Left renal pelvis (tissue), 4 donors: ENCODE measurements around the gene CAD. TPM values are rescaled to one million over a fixed set of nuclear protein-coding genes. Genes with fewer than 3 reads are reported as not detected.

Experiments
- DNase-seq, 4 donors: peaks; one replicate each; pipeline ENCODE4 v3.0.0-alpha.2; 2013; ENCODE audit warnings: low read depth in 4 of 4, low spot score in 3 of 4
- polyA plus RNA-seq, 4 donors: library from polyadenylated mRNA; unstranded; fragments of 120-200 nt; gene quantifications; one replicate each; pipeline ENCODE4 v1.2.1, GENCODE V29; 2013; ENCODE audit not compliant: insufficient read length in 4 of 4

Gene CAD
- polyA plus RNA-seq, 4 donors, result 33.7 to 61.4 (median 43.1) TPM

DNA sequence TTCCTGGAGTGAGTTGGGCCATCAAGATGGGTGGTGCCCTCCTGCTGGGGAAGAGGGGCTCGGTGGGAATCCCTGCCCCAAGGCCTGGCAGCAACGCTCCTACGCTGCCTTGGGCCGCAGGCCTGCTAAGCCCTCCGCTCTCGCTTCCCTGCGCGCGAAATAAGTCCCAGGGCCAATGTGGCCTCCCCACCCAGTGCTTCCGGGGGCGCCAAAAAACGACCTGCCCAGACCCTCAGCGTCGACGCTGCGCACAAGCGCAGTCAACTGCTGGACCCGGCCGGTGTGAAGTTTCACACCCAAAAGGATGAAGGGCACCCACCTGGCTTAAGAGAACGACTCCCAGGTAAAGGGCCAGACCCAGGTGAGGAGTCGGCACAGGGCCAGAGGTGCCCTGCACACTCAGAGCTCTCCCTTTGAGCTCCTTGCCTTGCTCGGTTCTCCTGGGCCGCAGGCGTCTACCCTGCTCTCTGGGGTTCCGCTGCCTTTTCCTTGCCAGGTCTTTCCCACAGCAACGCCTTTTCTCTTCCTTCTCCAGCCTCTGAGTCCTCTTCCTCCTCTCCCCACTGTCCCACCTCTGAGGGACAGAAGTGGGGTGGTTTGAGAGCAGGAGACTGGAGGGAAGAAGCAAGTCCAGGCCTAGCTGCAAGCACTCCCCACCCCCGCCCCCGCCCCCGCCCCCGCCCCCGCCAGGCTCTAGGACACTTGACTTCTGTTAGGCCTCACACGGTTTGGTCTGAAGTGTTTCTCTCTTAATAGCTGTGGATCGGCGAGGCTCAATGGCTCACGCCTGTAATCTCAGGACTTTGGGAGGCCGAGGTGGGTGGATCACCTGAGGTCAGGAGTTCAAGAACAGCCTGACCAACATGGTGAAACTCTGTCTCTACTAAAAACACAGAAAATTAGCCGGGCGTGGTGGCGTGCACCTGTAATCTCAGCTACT lies 58.3 kb downstream of the CAD start, which contains the start of gene DNAJC5G:
TSS of gene DNAJC5G (plus strand) at position 223 of the 940 bp plus-strand sequence. CDS start 1,296 bp downstream, outside the sequence.
- DNase-seq, result no peak

DNA sequence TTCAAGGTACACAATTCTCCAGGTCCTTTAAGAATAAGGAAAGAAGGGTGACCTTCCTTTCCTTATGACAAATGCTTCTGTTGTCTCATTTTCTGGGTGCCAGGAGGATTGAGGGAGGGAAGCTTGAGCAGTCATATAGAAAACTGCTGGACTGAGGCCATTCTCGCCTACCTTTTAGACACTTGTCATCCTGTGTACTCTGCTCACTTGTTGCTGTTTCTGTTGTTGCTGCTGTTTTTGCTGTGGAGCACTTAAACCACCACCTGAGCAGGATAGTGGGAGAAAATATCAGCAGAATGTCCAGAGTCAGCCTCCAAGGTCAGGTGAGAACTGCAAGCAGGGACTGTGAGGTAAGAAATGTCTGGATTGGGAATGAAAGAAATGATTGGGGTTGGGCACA lies 60.8 kb downstream of the CAD start:
- DNase-seq, result no peak

DNA sequence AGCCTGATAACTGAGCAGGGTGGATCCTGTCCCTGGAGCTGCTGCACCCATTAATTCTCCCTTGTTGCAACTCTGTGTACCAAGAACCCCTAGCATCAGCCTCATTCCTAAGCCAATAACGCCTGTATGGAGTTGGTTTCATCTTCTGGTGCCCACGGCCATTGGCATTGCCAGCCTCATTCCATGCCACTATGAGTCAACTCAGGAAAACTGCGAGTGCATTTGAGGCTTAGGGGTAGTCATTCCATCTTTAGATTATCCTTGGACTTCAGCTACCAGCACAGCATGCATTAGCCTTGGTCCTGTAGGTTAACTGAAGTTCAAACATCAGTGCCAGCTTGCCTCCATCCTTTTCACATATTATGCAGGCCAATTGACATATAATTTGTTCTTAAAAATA lies 63.7 kb downstream of the CAD start:
- no peak for DNase-seq

DNA sequence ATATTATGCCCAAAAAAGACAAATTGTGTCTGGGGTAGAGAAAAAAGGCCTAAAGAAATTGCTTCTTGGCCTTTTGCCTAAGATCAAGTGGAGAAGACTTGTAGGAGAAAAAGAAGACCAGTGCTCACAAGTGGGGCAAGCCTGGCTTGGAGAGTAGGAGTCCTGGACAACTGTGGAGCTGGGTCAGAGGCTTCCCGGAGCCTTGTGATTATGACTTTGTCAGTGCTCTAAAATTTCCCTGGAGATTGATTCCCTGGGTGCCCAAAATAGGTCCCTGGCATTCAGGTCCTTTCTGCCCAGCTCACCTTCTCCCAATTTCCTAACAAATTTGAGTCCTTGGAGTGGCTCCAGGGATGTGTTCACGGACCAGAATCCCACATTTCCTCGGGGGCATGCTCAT lies 64.3 kb downstream of the CAD start:
- no peak for DNase-seq

DNA sequence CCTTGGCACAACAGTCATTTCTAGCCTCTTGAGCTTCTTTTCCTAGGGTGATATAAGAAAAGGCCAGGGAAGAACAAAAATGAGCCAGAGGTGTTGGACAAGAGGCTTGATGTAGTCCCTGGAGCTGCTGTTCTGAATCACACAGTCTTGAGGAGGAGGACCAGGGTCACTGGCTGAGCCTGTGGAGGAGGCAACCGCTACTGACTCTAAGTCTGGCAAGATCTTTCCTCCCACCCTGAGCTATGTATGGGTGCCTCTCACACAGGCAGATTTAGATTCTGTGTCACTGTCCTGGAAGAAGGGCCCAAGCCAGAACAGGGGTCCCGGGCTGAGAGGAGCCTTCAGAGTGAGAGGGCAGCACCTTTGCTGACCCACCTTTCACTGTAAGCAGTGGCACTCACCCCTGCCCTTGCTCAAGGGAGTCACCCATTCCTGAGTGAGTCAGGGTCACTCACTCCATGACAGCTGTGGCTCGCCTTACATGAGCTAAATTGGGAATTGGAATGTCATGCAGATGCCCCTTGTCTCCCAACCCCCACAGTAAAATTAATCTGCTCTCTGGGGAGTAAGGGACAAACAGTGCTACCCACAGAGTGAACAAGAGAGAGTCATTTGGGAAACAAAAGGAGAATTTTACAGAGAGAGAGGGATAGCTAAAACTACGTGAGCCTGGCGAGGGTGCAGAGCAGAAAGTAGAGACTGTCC lies 64.8 kb downstream of the CAD start, which contains the start of gene TRIM54:
TSS of gene TRIM54 (plus strand) at position 575 of the 705 bp plus-strand sequence. CDS start 303 bp downstream, outside the sequence.
- no peak for DNase-seq

DNA sequence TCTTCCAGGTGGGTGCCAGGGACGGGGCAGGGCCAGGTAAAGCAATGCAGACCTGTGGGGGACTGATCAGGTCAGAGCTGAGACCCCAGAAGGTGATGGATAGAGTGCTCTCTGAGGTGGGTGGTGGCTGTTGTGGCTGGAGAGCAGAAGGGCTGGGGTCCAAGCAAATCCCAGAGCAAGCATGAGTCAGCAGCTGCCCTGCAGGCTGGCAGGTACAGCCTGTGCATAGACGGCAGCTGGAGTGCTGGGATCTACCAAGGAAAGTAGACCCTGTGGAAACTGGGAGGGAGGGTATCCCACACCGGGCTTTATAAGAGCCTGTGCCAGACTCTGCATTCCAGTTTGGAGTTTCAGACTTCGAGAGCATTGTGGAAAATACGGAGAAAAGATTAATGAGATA lies 65.7 kb downstream of the CAD start:
- no peak for DNase-seq

DNA sequence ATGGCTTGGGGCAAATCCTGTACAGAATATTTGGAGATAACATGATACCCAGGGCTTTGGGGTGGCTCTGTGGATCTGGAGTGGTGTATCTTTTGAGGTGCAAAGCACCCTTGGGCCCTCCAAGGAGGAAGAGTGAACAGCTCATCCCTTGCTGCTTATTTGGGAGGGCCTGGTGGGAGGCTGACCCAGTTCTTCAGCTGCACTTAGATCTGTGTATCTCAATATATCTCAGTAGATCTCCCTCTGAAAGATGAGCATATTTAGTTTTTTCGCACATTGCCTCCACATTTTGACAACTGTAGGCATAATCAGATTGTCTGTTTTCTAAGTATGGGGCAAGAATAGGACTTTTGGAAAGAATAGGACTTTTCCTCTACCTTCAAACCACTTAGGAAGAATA lies 67.8 kb downstream of the CAD start:
- DNase-seq, result no peak

DNA sequence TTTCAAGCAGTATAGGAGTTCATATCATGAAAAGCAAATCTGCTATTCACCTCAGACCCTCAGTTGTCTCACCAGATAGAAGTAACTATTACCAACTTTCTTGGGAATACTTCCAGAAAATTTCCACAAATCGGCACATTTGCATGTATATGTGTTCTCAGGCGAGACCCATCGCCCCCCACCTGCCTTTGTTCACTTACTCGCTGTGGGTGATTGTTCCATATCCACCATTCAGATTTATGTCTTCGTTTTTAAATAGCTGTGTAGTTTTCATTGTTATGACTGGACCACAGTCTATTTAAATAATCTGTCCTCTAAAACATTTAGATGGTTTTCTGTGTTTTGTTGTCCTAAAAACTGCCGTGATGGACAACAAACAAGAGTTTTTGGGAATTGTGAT lies 68.3 kb downstream of the CAD start:
- DNase-seq, result no peak

DNA sequence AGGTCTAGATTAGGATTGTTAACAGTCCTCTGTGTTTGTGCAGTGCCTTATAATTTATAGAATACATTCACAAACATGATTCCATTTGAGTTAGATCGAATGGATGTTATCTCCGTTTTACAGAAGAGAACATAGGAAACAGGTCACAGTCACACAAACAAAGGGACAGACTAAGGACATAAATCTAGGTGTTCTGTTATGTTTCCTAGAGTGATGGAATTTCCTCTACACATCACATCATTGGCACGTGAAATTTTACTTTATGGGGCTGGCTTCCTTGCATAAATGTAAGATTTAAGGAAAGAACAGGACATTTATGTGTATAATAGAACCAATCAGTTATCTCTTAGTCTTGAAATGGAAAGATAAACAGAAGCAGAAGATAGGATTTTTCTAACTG lies 71.4 kb downstream of the CAD start:
- DNase-seq, result no peak

DNA sequence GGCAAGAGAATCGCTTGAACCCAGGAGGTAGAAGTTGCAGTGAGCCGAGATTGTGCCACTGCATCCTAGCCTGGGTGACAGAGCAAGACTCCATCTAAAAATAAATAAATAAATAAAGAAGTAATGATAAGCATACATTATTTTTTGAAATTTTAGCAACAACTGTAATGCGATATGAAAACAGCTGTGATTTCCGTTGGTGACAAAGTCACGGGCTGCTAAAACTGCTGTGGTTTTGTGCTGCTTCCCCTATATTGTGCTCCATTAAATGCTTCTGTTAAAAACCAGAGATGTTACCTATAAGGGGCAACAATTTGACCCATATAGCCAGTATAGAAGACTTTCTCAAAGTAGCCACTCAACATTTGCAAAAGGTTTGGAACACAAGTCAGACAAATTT lies 73.4 kb downstream of the CAD start:
- no peak for DNase-seq

DNA sequence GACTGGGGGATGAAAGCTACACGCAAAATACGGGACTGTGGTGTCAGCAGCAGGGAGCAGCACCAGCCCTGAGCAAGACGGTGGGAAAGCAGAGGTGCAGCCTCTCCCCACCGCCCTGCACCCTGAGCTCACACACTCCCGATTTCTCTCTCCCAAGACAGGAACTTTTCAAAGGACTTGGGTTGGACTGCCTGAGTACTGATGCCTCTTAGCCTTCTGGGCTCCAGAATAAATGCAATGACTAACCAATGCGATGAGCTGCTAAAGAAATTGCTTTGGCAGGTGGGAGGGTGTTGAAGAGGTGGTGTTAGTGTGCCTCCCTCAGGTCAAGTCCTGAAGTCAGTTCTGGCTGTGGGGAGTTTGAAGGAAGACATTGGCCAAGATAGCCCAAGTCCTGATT lies 74.7 kb downstream of the CAD start:
- DNase-seq, result no peak

Other genes with a start within 250 kb of the CAD start
- 10 to 100 TPM; 10.2 to 17.8 (median 13.1) TPM for gene MAPRE3, start 246.7 kb upstream of the CAD start, polyA plus RNA-seq
- 10 to 100 TPM; 56.9 to 90.7 (median 71.4) TPM for gene TMEM214, start 184.4 kb upstream of the CAD start, polyA plus RNA-seq
- 10 to 100 TPM; 30.8 to 66.8 (median 61.1) TPM for gene AGBL5, start 165.7 kb upstream of the CAD start, polyA plus RNA-seq
- 100 to 1,000 TPM; 212 to 268 (median 247) TPM for gene OST4, start 145.7 kb upstream of the CAD start, polyA plus RNA-seq
- gene EMILIN1, start 138.8 kb upstream of the CAD start, polyA plus RNA-seq, result 100 to 1,000 TPM in 2 of 4 donors, 10 to 100 TPM in 2; 67.1 to 206 (median 91.1) TPM
- 10 to 100 TPM in 3 of 4 donors, 1 to 10 TPM in 1; 6.0 to 52.3 (median 36.3) TPM for gene KHK, start 130.6 kb upstream of the CAD start, polyA plus RNA-seq
- 10 to 100 TPM in 1 of 4 donors, 1 to 10 TPM in 3; 4.4 to 10.5 (median 5.8) TPM for gene CGREF1, start 98.2 kb upstream of the CAD start, polyA plus RNA-seq
- gene ABHD1, start 93.6 kb upstream of the CAD start, polyA plus RNA-seq, result 1 to 10 TPM in 2 of 4 donors, under 1 TPM in 2; 0.46 to 1.5 (median 0.95) TPM
- 10 to 100 TPM; 44.2 to 58.7 (median 47.3) TPM for gene PREB, start 82.7 kb upstream of the CAD start, polyA plus RNA-seq
- not detected for gene PRR30, start 78.0 kb upstream of the CAD start, polyA plus RNA-seq
- gene TCF23, start 68.4 kb upstream of the CAD start, polyA plus RNA-seq, result 1 to 10 TPM in 1 of 4 donors, under 1 TPM in 3; 0.59 to 3.2 (median 0.75) TPM
- 100 to 1,000 TPM; 142 to 162 (median 153) TPM for gene ATRAID, start 5.3 kb upstream of the CAD start, polyA plus RNA-seq
- gene SLC5A6, start 5.1 kb upstream of the CAD start, polyA plus RNA-seq, result 10 to 100 TPM; 19.9 to 48.4 (median 35.2) TPM
- gene SLC30A3, start 45.7 kb downstream of the CAD start, polyA plus RNA-seq, result 1 to 10 TPM in 3 of 4 donors, under 1 TPM in 1; 0.98 to 8.7 (median 5.3) TPM
- gene DNAJC5G, start 58.1 kb downstream of the CAD start, polyA plus RNA-seq, result 1 to 10 TPM in 1 of 4 donors, under 1 TPM in 3; 0.18 to 1.7 (median 0.46) TPM
- gene TRIM54, start 65.1 kb downstream of the CAD start, polyA plus RNA-seq, result 1 to 10 TPM in 3 of 4 donors, under 1 TPM in 1; 0.07 to 6.4 (median 3.9) TPM
- gene UCN, start 91.1 kb downstream of the CAD start, polyA plus RNA-seq, result 1 to 10 TPM in 2 of 4 donors, under 1 TPM in 2; 0.53 to 1.3 (median 0.88) TPM
- 10 to 100 TPM; 72.0 to 89.4 (median 81.4) TPM for gene MPV17, start 105.7 kb downstream of the CAD start, polyA plus RNA-seq
- gene GTF3C2, start 139.4 kb downstream of the CAD start, polyA plus RNA-seq, result 10 to 100 TPM; 50.5 to 77.6 (median 70.3) TPM
- 10 to 100 TPM; 37.5 to 59.3 (median 48.2) TPM for gene EIF2B4, start 153.0 kb downstream of the CAD start, polyA plus RNA-seq
- 100 to 1,000 TPM in 3 of 4 donors, 10 to 100 TPM in 1; 92.7 to 112 (median 102) TPM for gene SNX17, start 153.2 kb downstream of the CAD start, polyA plus RNA-seq
- gene ZNF513, start 163.4 kb downstream of the CAD start, polyA plus RNA-seq, result 10 to 100 TPM; 13.3 to 22.4 (median 15.2) TPM
- gene PPM1G, start 192.2 kb downstream of the CAD start, polyA plus RNA-seq, result 10 to 100 TPM; 68.7 to 96.4 (median 94.3) TPM
- 100 to 1,000 TPM; 123 to 164 (median 134) TPM for gene NRBP1, start 211.3 kb downstream of the CAD start, polyA plus RNA-seq
- gene KRTCAP3, start 225.0 kb downstream of the CAD start, polyA plus RNA-seq, result 1 to 10 TPM; 2.7 to 8.3 (median 6.5) TPM